OCI-LY3 (cell line): ENCODE results near the gene SFT2D3.
A peak's percentile ranks its signal among the peaks of the same experiment; 100 is the strongest.

Experiments
- H2AFZ ChIP-seq: fragments of 200-600, 300-600 bp; shearing (Covaris generic); 2 replicates; pipeline ENCODE4 v1.6.0; 2014; ENCODE audit warnings: antibody characterized with exemption, low read depth, low read length
- H3K27ac ChIP-seq: fragments of 200-600, 300-600 bp; sonication (generic); 2 replicates; pipeline ENCODE4 v1.5.1; 2014; ENCODE audit warnings: mild to moderate bottlenecking, low read length, moderate library complexity, mixed read lengths
- H3K27me3 ChIP-seq: fragments of 200-600, 300-600 bp; sonication (generic); 2 replicates; pipeline ENCODE4 v1.6.1; 2014; ENCODE audit warnings: low read depth, low read length, mixed read lengths
- H3K36me3 ChIP-seq: fragments of 200-600, 300-600 bp; sonication (generic); replicated peaks from 2 replicates; pipeline ENCODE3; 2014; ENCODE audit warnings: low read depth, low read length, mixed read lengths
- H3K4me1 ChIP-seq: fragments of 300-600, 200-600 bp; sonication (generic); 2 replicates; pipeline ENCODE4 v1.6.1; 2014; ENCODE audit warnings: low read length, mixed read lengths
- H3K4me2 ChIP-seq: fragments of 200-600, 300-600 bp; sonication (generic); 2 replicates; pipeline ENCODE4 v1.6.1; 2014; ENCODE audit warnings: low read length, mixed read lengths
- H3K4me3 ChIP-seq: fragments of 300-600, 200-600 bp; sonication (generic); 2 replicates; pipeline ENCODE4 v1.5.1; 2014; ENCODE audit warnings: antibody characterized with exemption, mild to moderate bottlenecking, low read length, moderate library complexity
- H3K79me2 ChIP-seq: fragments of 300-600, 200-600 bp; shearing (Covaris generic); 2 replicates; pipeline ENCODE4 v1.6.1; 2014; ENCODE audit warnings: mild to moderate bottlenecking, low read length, mixed read lengths
- H3K9ac ChIP-seq: fragments of 300-600, 200-600 bp; shearing (Covaris generic); 2 replicates; pipeline ENCODE4 v1.6.0; 2014; ENCODE audit warnings: mild to moderate bottlenecking, low read length, moderate library complexity
- H3K9me3 ChIP-seq: fragments of 200-600, 300-600 bp; shearing (Covaris generic); 2 replicates; pipeline ENCODE4 v1.6.1; 2014; ENCODE audit warnings: low read length, mixed read lengths; ENCODE audit not compliant: insufficient read depth
- H4K20me1 ChIP-seq: fragments of 200-600, 300-600 bp; sonication (generic); 2 replicates; pipeline ENCODE4 v1.6.1; 2016; ENCODE audit warnings: low read length, mixed read lengths; ENCODE audit not compliant: insufficient read depth
- EZH2phosphoT487 ChIP-seq: fragments of 200-600 bp; shearing (Covaris generic); IDR thresholded peaks from 2 replicates; pipeline ENCODE4 v1.6.1; 2018; ENCODE audit warnings: antibody characterized with exemption, mixed run types, low read depth
- TF ChIP-seq, protein P1 (sequence below): fragments of 200-600, 300-600 bp; sonication (generic); IDR thresholded peaks from 2 replicates; pipeline ENCODE4 v1.5.1; 2014; ENCODE audit warnings: antibody characterized with exemption, low read length, low read depth

SFT2D3 gene

DNA sequence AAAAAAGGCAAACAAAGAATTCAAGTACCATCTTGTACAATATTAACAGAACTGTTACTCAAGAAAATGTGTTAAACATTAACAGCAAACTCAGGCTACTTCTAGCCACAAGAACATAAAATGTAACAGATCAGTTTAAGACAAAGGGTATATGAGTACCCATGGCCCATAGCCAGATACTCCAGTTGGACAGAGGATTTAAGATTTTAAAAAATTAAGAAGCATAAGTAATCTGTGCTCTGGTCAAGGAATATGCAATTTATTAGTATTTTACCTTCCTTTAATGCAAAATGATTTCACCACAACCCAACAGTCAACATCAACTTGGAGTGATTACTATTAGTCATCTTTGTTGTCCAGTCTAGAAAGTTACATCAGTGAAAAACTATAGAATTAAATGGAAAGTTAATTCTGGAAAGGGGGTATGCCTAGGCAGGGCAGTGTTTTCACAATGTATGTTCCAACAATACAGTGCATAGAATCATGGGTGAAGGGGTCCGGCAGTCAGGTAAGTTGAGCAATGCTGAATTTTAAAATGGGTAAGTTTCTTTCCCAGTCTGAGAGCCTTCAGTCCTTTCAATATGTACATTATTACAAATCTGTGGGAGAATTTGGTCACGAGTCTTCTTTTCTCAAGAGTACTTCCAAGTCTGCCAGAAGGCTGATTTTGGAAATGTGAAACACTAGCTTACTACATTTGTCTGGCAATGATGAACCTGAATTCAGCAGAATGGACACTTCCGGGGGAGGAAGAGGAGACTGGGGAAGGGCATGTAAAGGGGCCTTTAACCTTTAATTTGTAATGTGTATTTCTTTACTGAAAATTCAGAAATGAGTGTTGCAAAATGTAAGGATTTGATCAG is 34.5 kb downstream of the SFT2D3 start:
- peaks cover 30% of the 10 kb centered on the region for H3K36me3 ChIP-seq

DNA sequence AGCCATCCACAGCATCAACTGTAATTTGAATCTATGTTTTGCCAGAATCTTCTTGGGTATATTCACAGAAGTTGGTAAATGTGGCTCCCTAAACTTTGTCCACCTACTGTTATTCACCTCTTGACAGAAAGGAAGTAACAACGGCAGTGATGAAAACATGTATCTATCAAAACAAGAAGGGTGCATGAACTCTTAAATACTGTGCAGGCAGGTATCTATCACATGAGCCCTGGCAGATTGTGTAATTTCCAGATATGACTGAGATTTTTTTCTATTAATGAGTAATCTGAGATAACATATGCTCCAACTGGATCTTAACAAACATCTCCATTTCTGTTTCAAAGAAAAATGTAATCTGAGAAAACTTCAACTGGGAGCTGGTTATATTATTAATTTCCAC is 36.6 kb downstream of the SFT2D3 start:
- H3K9me3 ChIP-seq: no peaks in the 10 kb centered on the region
- H3K36me3 ChIP-seq: peaks cover 38% of the 10 kb centered on the region
- peak overlapping the region; percentile 40 for H3K4me3 ChIP-seq
- peak overlapping the region; percentile 52 for H3K4me2 ChIP-seq
- H4K20me1 ChIP-seq: no peaks in the 10 kb centered on the region
- H3K4me1 ChIP-seq: peaks cover 77% of the 10 kb centered on the region
- TF ChIP-seq EZH2phosphoT487: no peak
- TF ChIP-seq, protein P1, sequence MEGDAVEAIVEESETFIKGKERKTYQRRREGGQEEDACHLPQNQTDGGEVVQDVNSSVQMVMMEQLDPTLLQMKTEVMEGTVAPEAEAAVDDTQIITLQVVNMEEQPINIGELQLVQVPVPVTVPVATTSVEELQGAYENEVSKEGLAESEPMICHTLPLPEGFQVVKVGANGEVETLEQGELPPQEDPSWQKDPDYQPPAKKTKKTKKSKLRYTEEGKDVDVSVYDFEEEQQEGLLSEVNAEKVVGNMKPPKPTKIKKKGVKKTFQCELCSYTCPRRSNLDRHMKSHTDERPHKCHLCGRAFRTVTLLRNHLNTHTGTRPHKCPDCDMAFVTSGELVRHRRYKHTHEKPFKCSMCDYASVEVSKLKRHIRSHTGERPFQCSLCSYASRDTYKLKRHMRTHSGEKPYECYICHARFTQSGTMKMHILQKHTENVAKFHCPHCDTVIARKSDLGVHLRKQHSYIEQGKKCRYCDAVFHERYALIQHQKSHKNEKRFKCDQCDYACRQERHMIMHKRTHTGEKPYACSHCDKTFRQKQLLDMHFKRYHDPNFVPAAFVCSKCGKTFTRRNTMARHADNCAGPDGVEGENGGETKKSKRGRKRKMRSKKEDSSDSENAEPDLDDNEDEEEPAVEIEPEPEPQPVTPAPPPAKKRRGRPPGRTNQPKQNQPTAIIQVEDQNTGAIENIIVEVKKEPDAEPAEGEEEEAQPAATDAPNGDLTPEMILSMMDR: no peak
- H2AFZ ChIP-seq: no peak overlapping the region
- H3K27ac ChIP-seq: peak overlapping the region; percentile 69
- peak overlapping the region; percentile 7; the same call in 1 of the 2 replicates for H3K9ac ChIP-seq
- H3K79me2 ChIP-seq: peaks cover 41% of the 10 kb centered on the region
- no peaks in the 10 kb centered on the region for H3K27me3 ChIP-seq

More for the DNA sequence above, 34.5 kb downstream of the SFT2D3 start:
- Histone ChIP-seq H2AFZ (no peak overlapping the region), H3K9ac (0 out of 2 replicates have a peak overlapping the region, but pooled peaks have one; percentile 23), H3K79me2 (peaks cover 38% of the 10 kb centered on the region), H3K4me2 (peak overlapping the region; percentile 62), H3K4me3 (peak overlapping the region; percentile 36), H3K9me3 (no peaks in the 10 kb centered on the region), H4K20me1 (no peaks in the 10 kb centered on the region), H3K27ac (peak overlapping the region; percentile 32), H3K27me3 (no peaks in the 10 kb centered on the region), H3K4me1 (peaks cover 69% of the 10 kb centered on the region)
- TF ChIP-seq, protein P1: no peak
- TF ChIP-seq EZH2phosphoT487: no peak

DNA sequence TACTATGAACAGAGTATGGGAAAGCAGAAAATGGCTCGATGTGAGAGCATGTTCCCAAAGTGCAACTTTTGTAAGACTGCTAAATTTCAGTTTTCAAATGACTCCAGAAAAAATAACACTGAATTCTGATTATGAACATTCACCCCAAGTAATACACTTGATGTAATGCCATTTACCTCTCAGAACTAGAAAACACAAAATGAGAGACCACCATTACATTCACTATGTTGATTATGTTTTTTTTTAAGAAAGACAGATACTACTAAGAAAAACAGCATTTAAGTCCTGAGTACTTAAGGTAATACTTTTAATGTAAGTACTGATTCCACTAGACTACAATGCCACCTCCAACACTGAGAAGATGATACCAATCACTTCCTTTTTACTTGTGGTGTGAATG is 38.5 kb downstream of the SFT2D3 start:
- peaks cover 78% of the 10 kb centered on the region for H3K4me1 ChIP-seq
- H3K27ac ChIP-seq: peak overlapping the region; percentile 26
- no peaks in the 10 kb centered on the region for H3K9me3 ChIP-seq
- peaks cover 40% of the 10 kb centered on the region for H3K79me2 ChIP-seq
- H3K4me2 ChIP-seq: peak overlapping the region; percentile 23
- no peaks in the 10 kb centered on the region for H4K20me1 ChIP-seq
- no peaks in the 10 kb centered on the region for H3K27me3 ChIP-seq
- H2AFZ ChIP-seq: no peak overlapping the region
- H3K4me3 ChIP-seq: no peak overlapping the region
- H3K36me3 ChIP-seq: peaks cover 43% of the 10 kb centered on the region
- H3K9ac ChIP-seq: no peak overlapping the region
- TF ChIP-seq, protein P1: no peak
- no peak for TF ChIP-seq EZH2phosphoT487

DNA sequence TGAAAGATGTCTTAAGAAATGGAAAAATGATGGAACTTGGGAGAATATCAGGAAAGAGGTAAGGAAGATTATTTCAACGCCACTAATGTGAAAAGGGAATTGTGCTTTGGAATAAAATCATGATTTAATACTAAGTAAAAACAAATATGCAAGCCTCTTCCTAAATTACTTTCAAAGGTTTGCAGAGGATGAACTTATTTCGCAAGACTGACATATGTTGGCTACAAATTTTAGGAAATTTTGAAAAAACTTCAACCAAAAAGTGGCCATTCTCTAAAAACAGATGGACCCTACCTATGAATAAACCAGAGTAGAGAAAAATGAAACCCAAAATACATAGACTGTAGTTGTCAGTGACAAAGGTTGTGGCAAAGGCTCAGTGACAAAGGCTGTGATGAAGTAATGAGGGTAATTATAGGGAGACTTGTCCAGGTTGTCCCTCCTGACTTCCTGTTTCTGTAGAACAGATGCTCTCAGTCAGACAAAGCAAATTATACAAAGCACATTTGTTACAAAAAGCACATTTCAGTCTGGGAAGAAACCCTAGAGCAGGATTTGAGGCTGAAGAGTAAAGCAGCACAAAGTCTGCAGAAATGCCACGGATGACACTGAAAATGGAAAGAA is 39.5 kb downstream of the SFT2D3 start:
- peaks cover 68% of the 10 kb centered on the region for H3K4me1 ChIP-seq
- no peak overlapping the region for H3K9ac ChIP-seq
- TF ChIP-seq EZH2phosphoT487: no peak
- H3K36me3 ChIP-seq: peaks cover 52% of the 10 kb centered on the region
- no peaks in the 10 kb centered on the region for H4K20me1 ChIP-seq
- peaks cover 33% of the 10 kb centered on the region; the same call in 1 of the 2 replicates for H3K79me2 ChIP-seq
- H3K27me3 ChIP-seq: no peaks in the 10 kb centered on the region
- no peak overlapping the region for H3K27ac ChIP-seq
- no peak overlapping the region for H3K4me3 ChIP-seq
- H2AFZ ChIP-seq: no peak overlapping the region
- no peaks in the 10 kb centered on the region for H3K9me3 ChIP-seq
- peak overlapping the region; percentile 14; the same call in 1 of the 2 replicates for H3K4me2 ChIP-seq
